WTC11 (cell line): ENCODE measurements around the gene SRI. TPM values are rescaled to one million over a fixed set of nuclear protein-coding genes. Genes with fewer than 3 reads are reported as not detected.

Experiments
- ATAC-seq: fragments of 200-7000 bp; cut with Tn5 transposase; 2 replicates; pipeline ENCODE4 v1.10.0; 2021; ENCODE audit warnings: mild to moderate bottlenecking, moderate library complexity
- CTCF ChIA-PET: fragments of 300-600 bp; sonication (Branson Sonifier 250); formaldehyde crosslinking; loops from one replicate; lab custom pipeline; 2021; ENCODE audit warnings: antibody characterized with exemption; lab: Charles Lee
- POLR2A ChIA-PET: fragments of 350-600 bp; sonication (Branson Sonifier 250); formaldehyde crosslinking; loops from one replicate; lab custom pipeline; 2021; ENCODE audit warnings: antibody characterized with exemption; lab: Charles Lee
- DNase-seq: peaks from one replicate; pipeline ENCODE4 v3.0.0; 2021; ENCODE audit warnings: low spot score
- H3K27ac Mint-ChIP-seq: 2 replicates; pipeline ENCODE4 v1.8.0; 2021; ENCODE audit warnings: mixed read lengths
- H3K27me3 Mint-ChIP-seq: 2 replicates; pipeline ENCODE4 v1.8.0; 2021; ENCODE audit warnings: low read depth, mild to moderate bottlenecking, moderate library complexity, mixed read lengths
- H3K36me3 Mint-ChIP-seq: 2 replicates; pipeline ENCODE4 v1.8.0; 2021; ENCODE audit warnings: mixed read lengths
- H3K4me1 Mint-ChIP-seq: 2 replicates; pipeline ENCODE4 v1.8.0; 2022; ENCODE audit warnings: mixed read lengths
- H3K4me3 Mint-ChIP-seq: 2 replicates; pipeline ENCODE4 v1.8.0; 2021; ENCODE audit warnings: mild to moderate bottlenecking, moderate library complexity, mixed read lengths
- H3K9me3 Mint-ChIP-seq: 2 replicates; pipeline ENCODE4 v1.8.0; 2021; ENCODE audit warnings: mixed read lengths
- ATF2 ChIP-seq: sonication (generic); formaldehyde crosslinking; IDR thresholded peaks from 2 replicates; pipeline ENCODE4 v1.8.1; 2022; ENCODE audit warnings: low read depth, missing genetic modification reagents, borderline replicate concordance
- CTCF ChIP-seq: fragments of 200-600 bp; IDR thresholded peaks from 2 replicates; pipeline ENCODE4 v1.8.0; 2022; ENCODE audit warnings: antibody characterized with exemption
- E2F1 ChIP-seq: sonication (generic); formaldehyde crosslinking; IDR thresholded peaks from 2 replicates; pipeline ENCODE4 v1.8.0; 2022; ENCODE audit warnings: mild to moderate bottlenecking, missing genetic modification reagents
- ETV6 ChIP-seq: sonication (generic); formaldehyde crosslinking; IDR thresholded peaks from 2 replicates; pipeline ENCODE4 v1.8.1; 2022; ENCODE audit warnings: mild to moderate bottlenecking, missing genetic modification reagents
- FOXP4 ChIP-seq: sonication (generic); formaldehyde crosslinking; IDR thresholded peaks from 2 replicates; pipeline ENCODE4 v1.8.0; 2022; ENCODE audit warnings: mild to moderate bottlenecking, missing genetic modification reagents
- GRHL2 ChIP-seq: fragments of 250-450 bp; sonication (Bioruptor Pico); IDR thresholded peaks from 2 replicates; pipeline ENCODE4 v1.8.0; 2022; ENCODE audit warnings: mild to moderate bottlenecking, moderate library complexity; ENCODE audit not compliant: insufficient replicate concordance, severe bottlenecking
- MLX ChIP-seq: sonication (generic); formaldehyde crosslinking; IDR thresholded peaks from 2 replicates; pipeline ENCODE4 v1.8.1; 2023; ENCODE audit warnings: mild to moderate bottlenecking, missing genetic modification reagents, moderate library complexity
- SMAD3 ChIP-seq: sonication (generic); formaldehyde crosslinking; IDR thresholded peaks from 2 replicates; pipeline ENCODE4 v1.8.0; 2022; ENCODE audit warnings: missing genetic modification reagents, mild to moderate bottlenecking, borderline replicate concordance
- SMAD4 ChIP-seq: sonication (generic); formaldehyde crosslinking; IDR thresholded peaks from 2 replicates; pipeline ENCODE4 v1.8.0; 2022; ENCODE audit warnings: mild to moderate bottlenecking, missing genetic modification reagents
- SOX15 ChIP-seq: fragments of 250-450 bp; sonication (Bioruptor Pico); IDR thresholded peaks from 2 replicates; pipeline ENCODE4 v1.9.0; 2021; ENCODE audit warnings: mild to moderate bottlenecking
- SP1 ChIP-seq: sonication (generic); formaldehyde crosslinking; conservative IDR thresholded peaks from 2 replicates; pipeline ENCODE4 v1.8.1; 2022; ENCODE audit warnings: missing genetic modification reagents
- ZMAT4 ChIP-seq: fragments of 250-450 bp; sonication (Bioruptor Pico); IDR thresholded peaks from 2 replicates; pipeline ENCODE4 v1.9.0; 2021; ENCODE audit warnings: mild to moderate bottlenecking
- ZNF396 ChIP-seq: fragments of 250-450 bp; sonication (Bioruptor Pico); IDR thresholded peaks from 2 replicates; pipeline ENCODE4 v1.8.0; 2021; ENCODE audit warnings: mild to moderate bottlenecking, moderate library complexity, borderline replicate concordance
- ZNF423 ChIP-seq: fragments of 250-450 bp; sonication (Bioruptor Pico); IDR thresholded peaks from 2 replicates; pipeline ENCODE4 v2.1.2; 2022; ENCODE audit warnings: mild to moderate bottlenecking, moderate library complexity
- total RNA-seq: library from RNA; stranded (reverse); gene quantifications from 3 replicates; pipeline ENCODE4 v1.2.3, GENCODE V29; 2021
- TF ChIP-seq, protein P1 (sequence below): sonication (generic); formaldehyde crosslinking; IDR thresholded peaks from 2 replicates; pipeline ENCODE4 v1.8.0; 2022; ENCODE audit warnings: mild to moderate bottlenecking, missing genetic modification reagents
- TF ChIP-seq, protein P2 (sequence below): sonication (generic); formaldehyde crosslinking; IDR thresholded peaks from 2 replicates; pipeline ENCODE4 v1.8.1; 2023; ENCODE audit warnings: mild to moderate bottlenecking, missing genetic modification reagents

Gene SRI
- total RNA-seq, 1 experiment from 2014 or later, result 135 TPM

GRCh38 chr7:88172842-88173241 lies 47.0 kb downstream of the SRI start:
- H3K27me3 Mint-ChIP-seq, result no peaks in the 10 kb centered on the region
- H3K9me3 Mint-ChIP-seq, result no peaks in the 10 kb centered on the region
- DNase-seq (no peak), ATAC-seq (no peak)
- TF ChIP-seq FOXP4 (CRISPR knock-in tag) (no peak), ZNF423 (CRISPR knock-in tag) (no peak), SMAD4 (CRISPR knock-in tag) (no peak), ATF2 (CRISPR knock-in tag) (no peak), E2F1 (no peak), ETV6 (no peak), SP1 (CRISPR knock-in tag) (no peak), ZNF396 (no peak), GRHL2 (CRISPR knock-in tag) (no peak), SOX15 (no peak), SMAD3 (CRISPR knock-in tag) (no peak), ZMAT4 (no peak), MLX (CRISPR knock-in tag) (no peak)
- TF ChIP-seq, protein P1, sequence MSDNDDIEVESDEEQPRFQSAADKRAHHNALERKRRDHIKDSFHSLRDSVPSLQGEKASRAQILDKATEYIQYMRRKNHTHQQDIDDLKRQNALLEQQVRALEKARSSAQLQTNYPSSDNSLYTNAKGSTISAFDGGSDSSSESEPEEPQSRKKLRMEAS (CRISPR knock-in tag), result no peak
- CTCF ChIA-PET, result no interaction called here
- H3K4me1 Mint-ChIP-seq, result no peaks in the 10 kb centered on the region
- no peak overlapping the region for H3K27ac Mint-ChIP-seq
- no peaks in the 10 kb centered on the region for H3K36me3 Mint-ChIP-seq
- POLR2A ChIA-PET, result no interaction called here
- H3K4me3 Mint-ChIP-seq, result no peak overlapping the region

GRCh38 chr7:88169717-88170320 lies 50.0 kb downstream of the SRI start:
- no peak overlapping the region for H3K27ac Mint-ChIP-seq
- TF ChIP-seq, protein P2, sequence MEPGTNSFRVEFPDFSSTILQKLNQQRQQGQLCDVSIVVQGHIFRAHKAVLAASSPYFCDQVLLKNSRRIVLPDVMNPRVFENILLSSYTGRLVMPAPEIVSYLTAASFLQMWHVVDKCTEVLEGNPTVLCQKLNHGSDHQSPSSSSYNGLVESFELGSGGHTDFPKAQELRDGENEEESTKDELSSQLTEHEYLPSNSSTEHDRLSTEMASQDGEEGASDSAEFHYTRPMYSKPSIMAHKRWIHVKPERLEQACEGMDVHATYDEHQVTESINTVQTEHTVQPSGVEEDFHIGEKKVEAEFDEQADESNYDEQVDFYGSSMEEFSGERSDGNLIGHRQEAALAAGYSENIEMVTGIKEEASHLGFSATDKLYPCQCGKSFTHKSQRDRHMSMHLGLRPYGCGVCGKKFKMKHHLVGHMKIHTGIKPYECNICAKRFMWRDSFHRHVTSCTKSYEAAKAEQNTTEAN (CRISPR knock-in tag), result no peak
- TF ChIP-seq CTCF, result peak; percentile 35
- no peak overlapping the region for H3K4me3 Mint-ChIP-seq
- ChIA-PET POLR2A (interaction anchor here (0.6 kb wide), 1 partner anchor 202 kb away, joined by 3 read pairs; no protein-coding TSS in a partner anchor), CTCF (interaction anchor here (0.5 to 1.4 kb wide), 15 partner anchors 9 to 1018 kb away, joined by 3 to 8 read pairs (median 4); partner anchors contain the start of gene DMTF1)
- H3K9me3 Mint-ChIP-seq, result no peaks in the 10 kb centered on the region
- DNase-seq (no peak), ATAC-seq (no peak)
- no peaks in the 10 kb centered on the region for H3K36me3 Mint-ChIP-seq
- no peaks in the 10 kb centered on the region for H3K4me1 Mint-ChIP-seq
- no peaks in the 10 kb centered on the region for H3K27me3 Mint-ChIP-seq
